COR-L47 (cell line): ENCODE measurements around the gene MAMLD1.

ENCODE experiments used
- DNase-seq: peaks from one replicate; lab custom pipeline; 2025; lab: John Stamatoyannopoulos, UW

Gene MAMLD1

DNA sequence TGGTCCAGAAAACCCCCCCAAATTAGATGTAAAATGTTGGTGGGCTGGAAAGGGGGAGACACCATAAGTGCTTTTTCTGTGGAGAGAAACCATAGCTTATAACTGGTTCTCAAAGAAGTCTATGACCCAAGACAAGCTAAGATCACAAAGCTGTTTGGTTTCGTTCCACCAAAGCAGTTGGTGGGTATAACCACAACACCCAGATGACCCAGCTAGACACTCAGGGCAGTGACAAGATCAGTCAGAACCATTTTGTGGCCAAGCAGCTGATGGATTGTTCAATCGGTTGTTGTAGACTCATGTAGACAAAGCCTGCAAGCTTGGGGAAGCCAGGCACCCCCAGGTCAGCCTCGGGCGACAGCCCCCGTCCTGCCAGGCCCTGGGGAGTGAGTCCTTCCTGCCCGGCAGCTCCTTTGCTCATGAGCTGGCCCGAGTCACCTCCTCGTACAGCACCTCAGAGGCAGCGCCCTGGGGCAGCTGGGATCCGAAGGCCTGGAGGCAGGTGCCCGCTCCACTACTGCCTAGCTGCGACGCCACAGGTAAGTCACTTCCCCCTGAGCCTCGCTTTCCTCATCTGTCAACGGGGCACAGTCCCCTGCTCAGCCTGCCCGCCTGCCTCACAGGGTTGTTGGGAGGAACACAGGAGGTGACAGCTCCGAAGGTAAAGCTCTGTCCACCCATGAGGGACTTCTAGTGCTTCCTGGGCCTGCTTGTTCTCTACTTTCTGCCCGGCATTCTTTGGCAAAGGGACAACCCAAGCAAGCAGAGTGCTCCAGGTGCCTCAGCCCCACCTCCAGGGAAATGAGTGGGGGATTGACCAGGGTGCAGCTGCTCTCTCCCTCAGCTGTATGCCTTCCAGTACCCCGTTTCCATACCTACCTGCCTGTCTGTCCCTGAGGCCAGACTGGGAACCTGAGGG, 140.1 kb downstream of the MAMLD1 start:
- DNase-seq = no peak

DNA sequence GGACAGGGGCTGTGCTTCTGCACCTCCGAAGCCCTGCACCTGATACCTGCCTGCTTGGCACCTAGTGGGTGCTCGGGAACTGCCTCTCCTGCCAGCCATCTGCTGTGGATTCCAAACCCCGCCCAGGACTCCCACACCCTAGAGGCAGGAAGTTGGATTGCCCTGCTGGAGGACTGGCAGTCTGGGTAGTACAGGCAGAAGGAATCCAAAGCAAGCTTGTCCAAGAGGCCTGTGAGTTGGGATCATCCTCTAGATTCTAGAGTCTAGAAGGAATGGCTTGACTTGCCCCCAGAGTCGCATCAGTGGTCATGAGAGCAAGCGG, 140.7 kb downstream of the MAMLD1 start:
- no peak for DNase-seq

- no peak for DNase-seq
Measured at GRCh38 chrX:150504397-150505182, 141.5 kb downstream of the MAMLD1 start.

DNA sequence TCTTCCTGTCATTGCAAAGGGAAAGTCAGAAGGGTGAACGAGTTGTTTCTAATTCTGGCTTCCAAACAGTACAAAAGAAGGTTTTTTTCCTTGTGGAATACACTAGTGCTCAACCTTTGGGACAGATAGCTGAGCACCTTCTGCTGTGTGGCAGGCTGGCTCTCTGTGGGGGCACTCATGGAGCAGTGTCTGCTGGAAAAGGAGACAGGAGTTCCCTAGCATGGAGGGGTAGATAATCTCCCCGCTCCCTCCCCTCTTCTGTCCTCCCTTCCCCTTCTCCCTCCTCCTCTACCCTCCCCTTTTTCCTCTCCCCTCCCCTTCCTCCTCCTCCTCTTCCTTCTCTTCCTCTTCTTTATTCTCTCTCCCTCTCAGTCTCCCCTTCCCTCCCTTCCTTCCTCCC, 142.9 kb downstream of the MAMLD1 start:
- no peak for DNase-seq

DNA sequence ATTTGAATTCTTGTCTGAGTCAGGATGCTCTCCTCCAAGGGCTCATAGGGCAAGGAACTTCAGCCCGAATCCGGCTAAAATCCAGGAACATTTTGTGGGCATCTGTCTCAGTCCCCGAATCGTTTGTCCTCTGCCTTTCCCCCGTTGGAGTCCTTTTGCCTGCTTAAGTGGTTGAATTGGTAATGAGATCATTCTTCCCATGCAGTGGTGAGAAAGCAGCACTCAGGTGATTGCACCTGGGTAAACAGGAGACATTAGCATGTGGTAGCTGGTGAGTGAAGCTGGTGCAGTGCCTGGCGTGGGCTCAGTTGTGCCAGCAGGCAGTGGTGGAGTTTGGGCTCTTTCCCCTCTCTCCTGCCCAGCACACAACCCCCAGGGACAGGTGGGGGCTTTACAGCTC, 143.4 kb downstream of the MAMLD1 start:
- no peak for DNase-seq

DNA sequence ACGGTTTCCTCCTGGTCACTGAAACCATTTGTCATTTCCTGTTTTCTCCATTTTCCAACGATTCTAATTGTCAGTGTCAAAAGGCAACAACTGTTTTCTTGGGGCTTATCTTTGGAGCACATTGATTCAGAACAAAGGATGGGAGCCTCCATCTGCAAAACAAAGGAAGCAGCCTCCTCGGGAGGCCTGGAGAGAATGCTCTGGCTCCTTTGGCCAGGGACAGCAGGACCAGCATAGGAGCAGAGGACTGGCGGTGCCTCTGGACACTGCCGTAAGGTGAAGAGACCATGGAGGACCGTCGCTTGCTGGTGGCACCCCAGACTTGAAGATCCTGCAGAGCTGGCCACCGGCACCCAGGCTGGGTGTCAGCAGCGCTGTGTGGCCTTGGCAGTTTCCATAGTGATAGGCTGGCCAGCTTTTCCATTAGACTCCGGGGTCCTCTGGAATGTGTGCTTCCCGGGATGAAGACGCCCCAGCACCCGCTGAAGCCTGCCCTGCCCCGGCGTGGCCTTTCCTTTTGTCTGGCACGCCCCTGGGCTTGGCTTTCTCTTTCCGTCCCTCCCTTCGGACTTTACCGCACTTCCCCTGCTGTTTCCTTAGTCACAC, 144.2 kb downstream of the MAMLD1 start:
- DNase-seq = no peak

DNA sequence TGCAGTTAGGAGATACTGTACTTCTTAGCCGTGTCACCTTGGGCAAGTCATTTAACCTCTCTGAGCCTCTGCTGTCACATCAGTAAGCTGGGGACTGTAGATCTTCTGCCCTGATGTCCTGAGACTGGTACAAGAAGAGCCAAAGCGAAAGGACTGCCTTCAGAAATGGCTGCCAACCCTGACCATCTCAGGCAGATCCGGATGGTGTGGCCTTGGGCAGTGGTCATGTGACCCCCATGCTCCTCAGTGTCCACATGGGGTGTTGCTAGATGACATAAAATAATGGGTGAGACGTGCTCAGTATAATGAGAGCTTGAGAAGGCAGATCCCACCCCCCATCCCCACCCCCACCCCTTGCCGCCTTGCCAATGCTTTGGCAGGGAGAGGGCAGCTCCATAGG, 144.9 kb downstream of the MAMLD1 start:
- no peak for DNase-seq

GRCh38 chrX:150508451-150509367, 145.6 kb downstream of the MAMLD1 start:
- DNase-seq = no peak

GRCh38 chrX:150509703-150510102, 146.6 kb downstream of the MAMLD1 start:
- no peak for DNase-seq

GRCh38 chrX:150512461-150512901, 149.4 kb downstream of the MAMLD1 start:
- no peak for DNase-seq

- no peak for DNase-seq
Measured at GRCh38 chrX:150513544-150513943, 150.4 kb downstream of the MAMLD1 start.

DNA sequence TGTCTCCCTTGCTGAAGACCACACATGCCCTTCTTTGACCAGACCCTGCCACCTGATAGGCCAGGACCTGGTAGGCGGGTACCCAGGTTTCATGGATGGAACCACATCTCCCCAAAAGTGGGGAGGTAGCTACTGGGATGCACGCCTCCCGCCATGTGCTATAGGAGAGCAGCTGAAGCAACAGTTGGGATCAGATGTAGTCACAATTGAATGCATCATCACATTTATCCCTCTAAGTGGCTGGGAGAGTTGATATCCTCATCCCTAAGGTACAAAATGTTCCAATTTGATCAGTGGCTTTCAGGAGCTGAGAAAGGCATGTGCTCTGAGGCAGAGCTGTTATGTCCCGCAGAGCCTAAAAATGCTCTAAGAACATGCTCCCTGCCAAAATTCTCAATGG, 151.3 kb downstream of the MAMLD1 start:
- DNase-seq = no peak

DNA sequence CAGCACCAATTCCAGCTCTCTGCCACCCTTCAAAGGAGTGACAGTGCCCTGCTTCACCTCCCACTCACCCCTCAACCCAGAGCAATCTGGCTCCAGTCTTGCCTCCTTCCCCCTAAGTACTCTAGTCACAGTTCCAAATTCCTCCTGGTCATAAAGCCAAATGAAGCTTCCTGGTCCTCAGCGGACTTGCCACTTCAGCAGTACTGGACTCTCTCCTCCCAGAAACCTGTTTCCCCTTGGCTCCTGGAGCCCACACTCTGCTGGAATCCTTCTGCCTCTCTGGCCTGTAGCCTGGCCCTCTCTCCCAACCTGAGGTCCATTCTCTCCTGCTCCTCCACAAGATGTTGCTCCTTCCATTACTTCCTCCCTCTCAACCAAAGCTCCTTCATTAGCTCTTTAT, 152.7 kb downstream of the MAMLD1 start:
- DNase-seq = no peak

- no peak for DNase-seq
Measured at GRCh38 chrX:150517303-150517910, 154.3 kb downstream of the MAMLD1 start.

DNA sequence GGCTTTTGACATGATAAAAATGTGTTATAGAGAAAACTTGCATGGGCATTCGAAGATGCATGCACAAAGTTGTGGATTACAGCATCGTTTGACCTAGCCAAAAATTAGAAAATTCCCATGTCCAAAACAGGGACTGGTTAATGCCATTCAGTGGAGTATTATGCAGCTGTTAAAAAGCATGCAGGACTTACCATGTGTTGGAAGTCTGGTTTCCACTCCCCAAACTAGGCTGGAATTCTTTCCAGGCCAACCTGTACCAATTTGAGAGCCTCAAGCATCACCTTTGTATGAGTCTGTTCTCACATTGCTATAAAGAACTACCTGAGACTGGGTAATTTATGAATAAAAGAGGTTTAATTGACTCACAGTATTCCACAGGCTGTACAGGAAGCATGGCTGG, 159.4 kb downstream of the MAMLD1 start:
- no peak for DNase-seq

GRCh38 chrX:150525061-150525919, 162.2 kb downstream of the MAMLD1 start:
- DNase-seq = no peak

- no peak for DNase-seq
Measured at GRCh38 chrX:150526692-150527091, 163.6 kb downstream of the MAMLD1 start.

DNA sequence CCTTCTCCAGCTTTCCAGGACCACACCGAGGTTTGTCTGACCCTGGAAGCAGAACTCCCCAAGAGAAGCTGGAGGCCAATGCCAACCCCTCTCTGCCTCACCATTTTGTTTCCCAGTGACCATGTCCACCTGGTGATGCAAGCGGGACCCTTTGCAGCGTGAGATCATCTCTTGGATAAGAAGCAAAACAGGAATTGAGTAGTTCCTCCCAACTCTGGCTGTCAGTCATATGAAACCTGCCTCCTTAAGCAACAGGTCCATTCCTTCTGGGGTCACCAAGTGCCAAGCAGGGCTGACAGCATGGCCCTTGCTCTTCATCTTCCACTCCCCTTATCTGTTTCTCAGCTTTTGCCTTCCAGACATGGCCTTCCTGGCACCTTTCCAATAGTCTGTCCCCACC, 164.0 kb downstream of the MAMLD1 start:
- DNase-seq = no peak

GRCh38 chrX:150529587-150529986, 166.5 kb downstream of the MAMLD1 start:
- DNase-seq = no peak

GRCh38 chrX:150530821-150531220, 167.7 kb downstream of the MAMLD1 start:
- DNase-seq = no peak
